Measurements from ENCODE around the gene TK2.

TK2 gene

DNA sequence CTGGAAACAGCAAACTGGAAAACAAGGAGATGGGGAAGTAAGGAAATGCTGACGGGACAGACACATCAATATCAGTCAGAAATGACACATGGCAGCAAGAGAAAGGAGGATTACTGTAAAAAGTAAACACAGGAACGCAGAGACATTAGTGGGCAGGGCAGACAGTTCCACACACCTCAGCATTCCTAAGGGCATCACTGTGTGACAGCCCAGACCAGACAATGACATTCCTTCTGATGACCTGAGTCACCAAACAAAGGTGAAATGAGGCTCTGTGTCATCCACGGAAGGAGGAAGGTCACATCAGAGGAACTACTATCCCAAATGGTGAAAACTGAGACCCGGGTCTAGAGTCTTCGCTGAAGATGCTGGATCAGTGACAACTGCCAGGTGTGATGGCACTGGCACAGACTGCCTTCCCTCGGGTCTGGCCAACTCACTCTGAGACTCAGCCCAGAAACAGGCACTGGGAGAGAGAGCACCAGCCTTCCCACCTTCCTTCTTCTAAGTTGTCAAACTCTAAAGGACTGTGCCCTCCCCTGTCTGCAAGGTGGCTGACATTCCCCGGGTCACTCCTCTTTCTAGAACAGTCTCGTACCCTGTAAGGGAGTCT is 36.7 kb downstream of the TK2 start:
- Histone ChIP-seq H3K4me2 (ENCODE audit: low read length) (no peak overlapping the region), H3K27ac (ENCODE audit: low read depth, low read length) (no peak overlapping the region), H3K9me3 (ENCODE audit: control insufficient read depth, insufficient read depth, low read length) (no peaks in the 10 kb centered on the region), H3F3A (ENCODE audit: control insufficient read depth, insufficient read depth) (peaks cover 4% of the 10 kb centered on the region; the same call in 1 of the 2 replicates), H4K20me1 (ENCODE audit: control insufficient read depth, insufficient read depth, low read depth, low read length) (no peaks in the 10 kb centered on the region), H3K9me2 (replicated peaks; ENCODE audit: control insufficient read depth, low read length) (no peaks in the 10 kb centered on the region), H3K27me3 (ENCODE audit: control insufficient read depth, low read length) (no peaks in the 10 kb centered on the region), H3K79me2 (ENCODE audit: control insufficient read depth, low read length) (no peaks in the 10 kb centered on the region), H3K4me1 (ENCODE audit: control insufficient read depth, low read length) (peaks cover 27% of the 10 kb centered on the region), H3K36me3 (ENCODE audit: control insufficient read depth, low read length) (no peaks in the 10 kb centered on the region), H3K4me3 (ENCODE audit: low read length) (no peak overlapping the region)
- TF ChIP-seq EZH2phosphoT487 (IDR thresholded peaks at IDR 0.05; ENCODE audit: borderline replicate concordance, low read length): no peak
- TF ChIP-seq, protein P1, sequence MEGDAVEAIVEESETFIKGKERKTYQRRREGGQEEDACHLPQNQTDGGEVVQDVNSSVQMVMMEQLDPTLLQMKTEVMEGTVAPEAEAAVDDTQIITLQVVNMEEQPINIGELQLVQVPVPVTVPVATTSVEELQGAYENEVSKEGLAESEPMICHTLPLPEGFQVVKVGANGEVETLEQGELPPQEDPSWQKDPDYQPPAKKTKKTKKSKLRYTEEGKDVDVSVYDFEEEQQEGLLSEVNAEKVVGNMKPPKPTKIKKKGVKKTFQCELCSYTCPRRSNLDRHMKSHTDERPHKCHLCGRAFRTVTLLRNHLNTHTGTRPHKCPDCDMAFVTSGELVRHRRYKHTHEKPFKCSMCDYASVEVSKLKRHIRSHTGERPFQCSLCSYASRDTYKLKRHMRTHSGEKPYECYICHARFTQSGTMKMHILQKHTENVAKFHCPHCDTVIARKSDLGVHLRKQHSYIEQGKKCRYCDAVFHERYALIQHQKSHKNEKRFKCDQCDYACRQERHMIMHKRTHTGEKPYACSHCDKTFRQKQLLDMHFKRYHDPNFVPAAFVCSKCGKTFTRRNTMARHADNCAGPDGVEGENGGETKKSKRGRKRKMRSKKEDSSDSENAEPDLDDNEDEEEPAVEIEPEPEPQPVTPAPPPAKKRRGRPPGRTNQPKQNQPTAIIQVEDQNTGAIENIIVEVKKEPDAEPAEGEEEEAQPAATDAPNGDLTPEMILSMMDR (IDR thresholded peaks at IDR 0.05; ENCODE audit: low read depth, low read length, poor library complexity, severe bottlenecking): no peak

DNA sequence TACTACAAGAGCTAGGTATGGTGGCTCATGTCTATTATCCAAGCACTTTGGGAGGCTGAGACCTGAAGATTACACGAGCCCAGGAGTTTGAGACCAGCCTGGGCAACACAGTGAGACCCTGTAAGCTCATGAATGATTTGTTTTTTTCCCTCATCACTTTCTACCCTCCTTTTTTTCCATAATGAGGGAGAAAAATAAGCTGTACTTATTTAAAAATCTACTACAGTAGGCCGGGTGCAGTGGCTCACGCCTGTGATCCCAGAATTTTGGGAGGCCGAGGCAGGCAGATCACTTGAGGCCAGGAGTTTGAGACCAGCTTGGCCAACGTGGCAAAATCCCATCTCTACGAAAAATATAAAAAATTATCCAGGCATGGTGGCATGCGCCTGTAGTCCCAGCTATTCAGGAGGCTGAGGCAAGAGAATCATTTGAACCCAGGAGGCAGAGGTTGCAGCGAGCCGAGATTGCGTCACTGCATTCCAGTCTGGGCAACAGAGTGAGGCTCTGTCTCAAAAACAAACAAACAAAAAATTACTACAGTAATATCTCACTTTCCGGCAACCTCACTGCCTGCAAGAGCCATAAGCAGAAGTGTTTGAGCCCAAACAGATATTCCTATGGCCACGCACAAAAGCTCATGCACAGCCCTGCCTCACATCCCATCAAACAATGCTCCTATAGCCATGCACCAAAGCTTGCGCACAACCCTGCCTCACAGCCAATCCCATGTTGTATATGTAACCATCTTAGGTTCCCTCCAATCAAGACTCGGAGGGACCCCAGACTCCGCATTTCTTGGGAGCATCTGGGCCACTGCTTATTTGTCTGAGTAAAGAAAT is 37.4 kb downstream of the TK2 start:
- Histone ChIP-seq H3K27ac (ENCODE audit: low read depth, low read length) (no peak overlapping the region), H3K36me3 (ENCODE audit: control insufficient read depth, low read length) (no peaks in the 10 kb centered on the region), H3F3A (ENCODE audit: control insufficient read depth, insufficient read depth) (peaks cover 4% of the 10 kb centered on the region; the same call in 1 of the 2 replicates), H3K9me3 (ENCODE audit: control insufficient read depth, insufficient read depth, low read length) (no peaks in the 10 kb centered on the region), H4K20me1 (ENCODE audit: control insufficient read depth, insufficient read depth, low read depth, low read length) (no peaks in the 10 kb centered on the region), H3K79me2 (ENCODE audit: control insufficient read depth, low read length) (no peaks in the 10 kb centered on the region), H3K4me1 (ENCODE audit: control insufficient read depth, low read length) (peaks cover 22% of the 10 kb centered on the region), H3K4me2 (ENCODE audit: low read length) (no peak overlapping the region), H3K4me3 (ENCODE audit: low read length) (no peak overlapping the region), H3K9me2 (replicated peaks; ENCODE audit: control insufficient read depth, low read length) (no peaks in the 10 kb centered on the region), H3K27me3 (ENCODE audit: control insufficient read depth, low read length) (peaks cover 4% of the 10 kb centered on the region; the same call in 1 of the 2 replicates)
- TF ChIP-seq, protein P1 (IDR thresholded peaks at IDR 0.05; ENCODE audit: low read depth, low read length, poor library complexity, severe bottlenecking): no peak
- no peak for TF ChIP-seq EZH2phosphoT487 (IDR thresholded peaks at IDR 0.05; ENCODE audit: borderline replicate concordance, low read length)

DNA sequence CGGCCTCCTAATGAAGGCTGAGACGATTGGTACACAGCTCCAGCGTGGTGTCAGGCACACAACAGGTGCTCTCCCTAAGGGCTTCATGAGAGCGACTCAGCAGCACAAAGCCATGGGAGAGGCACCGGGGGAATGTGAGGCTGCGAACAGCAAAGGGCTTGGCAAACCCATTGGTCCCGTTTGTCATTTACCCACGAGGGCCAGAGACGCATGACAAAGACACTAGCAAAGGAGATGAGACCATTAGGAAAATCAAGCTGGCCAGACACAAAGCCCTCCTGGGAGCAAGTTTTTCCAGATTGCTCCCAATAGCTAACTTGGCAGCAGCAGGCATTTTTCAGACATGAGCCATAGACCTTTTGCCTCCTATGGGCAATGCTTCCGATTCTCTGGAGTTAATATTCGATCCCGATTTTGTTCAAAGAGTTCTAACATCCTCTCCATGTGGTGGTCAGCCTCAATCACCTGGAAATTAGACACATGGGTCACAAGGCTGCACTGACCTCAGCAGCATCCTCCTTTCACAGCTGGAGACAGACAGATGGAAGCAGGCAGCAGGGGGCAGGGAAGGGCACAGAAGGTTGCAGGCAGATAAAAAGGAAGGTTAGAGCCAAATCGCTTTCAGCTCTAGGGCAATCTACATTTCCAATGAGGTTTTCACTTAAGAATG is 38.2 kb downstream of the TK2 start:
- no peak for TF ChIP-seq EZH2phosphoT487 (IDR thresholded peaks at IDR 0.05; ENCODE audit: borderline replicate concordance, low read length)
- TF ChIP-seq, protein P1 (IDR thresholded peaks at IDR 0.05; ENCODE audit: low read depth, low read length, poor library complexity, severe bottlenecking): no peak
- Histone ChIP-seq H3K4me3 (ENCODE audit: low read length) (no peak overlapping the region), H3K27ac (ENCODE audit: low read depth, low read length) (no peak overlapping the region), H3K4me2 (ENCODE audit: low read length) (no peak overlapping the region), H3K9me2 (replicated peaks; ENCODE audit: control insufficient read depth, low read length) (no peaks in the 10 kb centered on the region), H3K27me3 (ENCODE audit: control insufficient read depth, low read length) (peaks cover 4% of the 10 kb centered on the region; the same call in 1 of the 2 replicates), H3K36me3 (ENCODE audit: control insufficient read depth, low read length) (no peaks in the 10 kb centered on the region), H3K79me2 (ENCODE audit: control insufficient read depth, low read length) (no peaks in the 10 kb centered on the region), H3F3A (ENCODE audit: control insufficient read depth, insufficient read depth) (peaks cover 4% of the 10 kb centered on the region; the same call in 1 of the 2 replicates), H3K9me3 (ENCODE audit: control insufficient read depth, insufficient read depth, low read length) (no peaks in the 10 kb centered on the region), H3K4me1 (ENCODE audit: control insufficient read depth, low read length) (peaks cover 14% of the 10 kb centered on the region), H4K20me1 (ENCODE audit: control insufficient read depth, insufficient read depth, low read depth, low read length) (no peaks in the 10 kb centered on the region)

Measured in DOHH2 (cell line).